Measurements from ENCODE around the gene KRT37.

Gene KRT37

GRCh38 chr17:41444640-41445039 lies 20.3 kb upstream of the KRT37 start:
- TF ChIP-seq ZC3H10 (CRISPR knock-in tag; IDR thresholded peaks at IDR 0.05), result no peak
- no peak for TF ChIP-seq ESRRG (CRISPR knock-in tag; IDR thresholded peaks at IDR 0.05)
- ATAC-seq, result no peak

GRCh38 chr17:41444186-41444585 lies 19.8 kb upstream of the KRT37 start:
- TF ChIP-seq PATZ1 (CRISPR knock-in tag; IDR thresholded peaks at IDR 0.05; ENCODE audit: borderline replicate concordance), result no peak
- no peak for TF ChIP-seq GLIS3 (CRISPR knock-in tag; IDR thresholded peaks at IDR 0.05)

GRCh38 chr17:41442739-41443138 lies 18.4 kb upstream of the KRT37 start:
- TF ChIP-seq CSRNP3 (CRISPR knock-in tag; IDR thresholded peaks at IDR 0.05) (no peak), PATZ1 (CRISPR knock-in tag; IDR thresholded peaks at IDR 0.05; ENCODE audit: borderline replicate concordance) (no peak)
- ATAC-seq, result no peak

More at GRCh38 chr17:41444186-41444585, 19.8 kb upstream of the KRT37 start:
- no peak for ATAC-seq

GRCh38 chr17:41440531-41441033 lies 16.2 kb upstream of the KRT37 start, which contains the start of gene KRT38:
KRT38 (minus strand) TSS chr17:41440983; CDS start chr17:41440921, 62 bp downstream.
- TF ChIP-seq ZFP3 (CRISPR knock-in tag; IDR thresholded peaks at IDR 0.05), result no peak
- no peak for TF ChIP-seq PATZ1 (CRISPR knock-in tag; IDR thresholded peaks at IDR 0.05; ENCODE audit: borderline replicate concordance)
- no peak for TF ChIP-seq GLIS3 (CRISPR knock-in tag; IDR thresholded peaks at IDR 0.05)
- no peak for TF ChIP-seq PPARA (CRISPR knock-in tag; IDR thresholded peaks at IDR 0.05; ENCODE audit: borderline replicate concordance)
- TF ChIP-seq OSR1 (CRISPR knock-in tag; IDR thresholded peaks at IDR 0.05), result no peak
- TF ChIP-seq ARNTL (CRISPR knock-in tag; IDR thresholded peaks at IDR 0.05; ENCODE audit: borderline replicate concordance, low read depth), result no peak
- TF ChIP-seq TOX (CRISPR knock-in tag; IDR thresholded peaks at IDR 0.05; ENCODE audit: borderline replicate concordance), result no peak
- TF ChIP-seq TSHZ2 (CRISPR knock-in tag; IDR thresholded peaks at IDR 0.05), result no peak
- no peak for TF ChIP-seq POU6F1 (CRISPR knock-in tag; IDR thresholded peaks at IDR 0.05; ENCODE audit: borderline replicate concordance, low read depth)
- TF ChIP-seq BACH2 (CRISPR knock-in tag; IDR thresholded peaks at IDR 0.05; ENCODE audit: borderline replicate concordance), result no peak
- TF ChIP-seq CSRNP3 (CRISPR knock-in tag; IDR thresholded peaks at IDR 0.05), result no peak
- no peak for ATAC-seq
